ENCODE results near the gene RSRC2.
A peak's percentile ranks its signal among the peaks of the same experiment; 100 is the strongest.

Gene RSRC2

DNA sequence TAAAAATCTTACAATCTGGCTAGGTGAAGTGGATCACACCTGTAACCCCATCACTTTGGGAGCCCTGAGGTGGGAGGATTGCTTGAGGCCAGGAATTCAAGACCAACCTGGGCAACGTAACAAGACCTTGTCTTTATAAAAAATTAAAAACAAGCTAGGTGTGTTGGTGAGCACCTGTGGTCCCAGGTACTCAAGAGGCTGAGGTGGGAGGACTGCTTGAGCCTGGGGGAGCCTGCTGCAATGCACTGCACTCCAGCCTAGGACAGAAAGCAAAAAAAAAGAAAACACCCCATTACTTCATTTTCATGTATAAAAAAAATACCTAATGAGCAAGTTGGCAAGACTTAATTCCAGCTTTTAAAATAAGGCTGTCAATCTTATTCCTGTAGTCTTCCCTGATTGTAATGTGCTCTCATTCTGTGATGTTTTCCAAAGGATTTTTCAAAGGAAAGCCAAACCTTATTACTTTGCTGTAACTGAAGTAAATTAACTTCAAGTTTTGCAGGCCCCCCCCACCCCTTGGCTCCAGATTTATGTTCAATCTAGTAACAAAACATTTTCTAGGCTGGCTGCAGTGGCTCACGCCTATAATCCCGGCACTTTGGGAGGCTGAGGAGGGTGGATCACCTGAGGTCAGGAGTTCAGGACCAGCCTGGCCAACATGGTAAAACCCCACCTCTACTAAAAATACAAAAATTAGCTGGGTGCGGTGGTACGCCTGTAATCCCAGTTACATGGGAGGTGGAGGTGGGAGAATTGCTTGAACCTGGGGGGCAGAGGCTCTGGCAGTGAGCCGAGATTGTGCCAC is 22.7 kb downstream of the RSRC2 start:
- H2AFZ ChIP-seq (ENCODE audit: low read depth, low read length), result no peak overlapping the region
- H3K79me2 ChIP-seq (ENCODE audit: insufficient read depth, low read length), result peaks cover 30% of the 10 kb centered on the region

GRCh38 chr12:122503147-122503751 is 23.5 kb downstream of the RSRC2 start:
- ATAC-seq (ENCODE audit: insufficient read depth, low read depth) (no peak), DNase-seq (no peak)
- Histone ChIP-seq H3K4me1 (ENCODE audit: insufficient read depth, low read length) (peaks cover 25% of the 10 kb centered on the region), H3K4me3 (ENCODE audit: low read depth in 1 of 2, low read length in 2 of 2) (no peak overlapping the region), H3K27ac (ENCODE audit: low read length) (no peak overlapping the region), H3K9ac (ENCODE audit: low read depth, low read length) (no peak overlapping the region), H3K36me3 (ENCODE audit: insufficient read depth, low read length) (peaks cover 53% of the 10 kb centered on the region), H4K20me1 (ENCODE audit: insufficient read depth, low read length) (peaks cover 7% of the 10 kb centered on the region; the same call in 1 of the 2 replicates), H3K9me3 (ENCODE audit: insufficient read depth, low read length, severe bottlenecking) (no peaks in the 10 kb centered on the region), H3K27me3 (ENCODE audit: insufficient read depth, low read length, poor library complexity) (no peaks in the 10 kb centered on the region), H3K4me2 (ENCODE audit: insufficient read depth, low read length) (no peak overlapping the region), H2AFZ (ENCODE audit: low read depth, low read length) (no peak overlapping the region), H3K79me2 (ENCODE audit: insufficient read depth, low read length) (peaks cover 34% of the 10 kb centered on the region)
- TF ChIP-seq, protein P1, sequence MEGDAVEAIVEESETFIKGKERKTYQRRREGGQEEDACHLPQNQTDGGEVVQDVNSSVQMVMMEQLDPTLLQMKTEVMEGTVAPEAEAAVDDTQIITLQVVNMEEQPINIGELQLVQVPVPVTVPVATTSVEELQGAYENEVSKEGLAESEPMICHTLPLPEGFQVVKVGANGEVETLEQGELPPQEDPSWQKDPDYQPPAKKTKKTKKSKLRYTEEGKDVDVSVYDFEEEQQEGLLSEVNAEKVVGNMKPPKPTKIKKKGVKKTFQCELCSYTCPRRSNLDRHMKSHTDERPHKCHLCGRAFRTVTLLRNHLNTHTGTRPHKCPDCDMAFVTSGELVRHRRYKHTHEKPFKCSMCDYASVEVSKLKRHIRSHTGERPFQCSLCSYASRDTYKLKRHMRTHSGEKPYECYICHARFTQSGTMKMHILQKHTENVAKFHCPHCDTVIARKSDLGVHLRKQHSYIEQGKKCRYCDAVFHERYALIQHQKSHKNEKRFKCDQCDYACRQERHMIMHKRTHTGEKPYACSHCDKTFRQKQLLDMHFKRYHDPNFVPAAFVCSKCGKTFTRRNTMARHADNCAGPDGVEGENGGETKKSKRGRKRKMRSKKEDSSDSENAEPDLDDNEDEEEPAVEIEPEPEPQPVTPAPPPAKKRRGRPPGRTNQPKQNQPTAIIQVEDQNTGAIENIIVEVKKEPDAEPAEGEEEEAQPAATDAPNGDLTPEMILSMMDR (IDR thresholded peaks at IDR 0.05; ENCODE audit: borderline replicate concordance, extremely low read depth, low read length, poor library complexity, severe bottlenecking), result no peak
- no peak for TF ChIP-seq EZH2 (IDR thresholded peaks at IDR 0.05; ENCODE audit: borderline replicate concordance, low read depth, low read length, severe bottlenecking)

More for the DNA sequence above, 22.7 kb downstream of the RSRC2 start:
- Histone ChIP-seq H3K4me3 (ENCODE audit: low read depth in 1 of 2, low read length in 2 of 2) (no peak overlapping the region), H3K9ac (ENCODE audit: low read depth, low read length) (no peak overlapping the region), H3K36me3 (ENCODE audit: insufficient read depth, low read length) (peaks cover 61% of the 10 kb centered on the region), H3K27me3 (ENCODE audit: insufficient read depth, low read length, poor library complexity) (no peaks in the 10 kb centered on the region), H4K20me1 (ENCODE audit: insufficient read depth, low read length) (peaks cover 10% of the 10 kb centered on the region; the same call in 1 of the 2 replicates), H3K27ac (ENCODE audit: low read length) (no peak overlapping the region), H3K4me2 (ENCODE audit: insufficient read depth, low read length) (no peak overlapping the region), H3K9me3 (ENCODE audit: insufficient read depth, low read length, severe bottlenecking) (no peaks in the 10 kb centered on the region), H3K4me1 (ENCODE audit: insufficient read depth, low read length) (peaks cover 18% of the 10 kb centered on the region)
- ATAC-seq (ENCODE audit: insufficient read depth, low read depth) (no peak), DNase-seq (no peak)
- no peak for TF ChIP-seq EZH2 (IDR thresholded peaks at IDR 0.05; ENCODE audit: borderline replicate concordance, low read depth, low read length, severe bottlenecking)
- TF ChIP-seq, protein P1 (IDR thresholded peaks at IDR 0.05; ENCODE audit: borderline replicate concordance, extremely low read depth, low read length, poor library complexity, severe bottlenecking), result no peak

DNA sequence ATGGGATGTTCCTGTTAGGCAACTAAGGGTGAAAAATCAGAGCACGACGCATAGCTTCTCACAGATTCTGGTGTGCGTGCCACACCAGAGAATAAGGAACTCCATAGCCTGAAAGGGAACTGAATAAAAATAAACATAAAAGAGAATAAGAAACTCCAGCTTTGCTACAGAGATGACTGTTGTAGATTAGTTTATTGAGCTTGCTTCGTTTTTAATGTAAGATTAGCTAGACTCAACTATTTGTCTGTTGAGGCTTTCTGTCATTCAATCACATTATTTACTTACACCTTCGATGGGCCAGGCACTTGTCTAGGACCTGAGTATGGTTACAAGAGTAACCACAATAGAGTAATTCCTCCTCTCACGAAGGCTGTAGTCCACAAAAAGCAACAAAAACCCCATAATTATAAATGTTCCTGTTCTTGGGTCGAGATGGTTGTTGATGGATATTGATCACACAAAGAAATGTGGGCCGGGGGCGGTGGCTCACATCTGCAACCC is 25.2 kb downstream of the RSRC2 start:
- H3K9me3 ChIP-seq (ENCODE audit: insufficient read depth, low read length, severe bottlenecking), result no peaks in the 10 kb centered on the region
- peaks cover 44% of the 10 kb centered on the region for H3K79me2 ChIP-seq (ENCODE audit: insufficient read depth, low read length)
- peaks cover 39% of the 10 kb centered on the region for H3K36me3 ChIP-seq (ENCODE audit: insufficient read depth, low read length)
- DNase-seq, result no peak
- H3K4me2 ChIP-seq (ENCODE audit: insufficient read depth, low read length), result peak overlapping the region; percentile 64
- ATAC-seq (ENCODE audit: insufficient read depth, low read depth), result no peak
- H3K4me3 ChIP-seq (ENCODE audit: low read depth in 1 of 2, low read length in 2 of 2), result peak overlapping the region in 1 of 2 experiments; percentile 91; a peak in 2 of 4 replicates
- H4K20me1 ChIP-seq (ENCODE audit: insufficient read depth, low read length), result no peaks in the 10 kb centered on the region; the same call in 1 of the 2 replicates
- H2AFZ ChIP-seq (ENCODE audit: low read depth, low read length), result peak overlapping the region; percentile 68
- no peaks in the 10 kb centered on the region for H3K27me3 ChIP-seq (ENCODE audit: insufficient read depth, low read length, poor library complexity)
- peaks cover 41% of the 10 kb centered on the region for H3K4me1 ChIP-seq (ENCODE audit: insufficient read depth, low read length)
- TF ChIP-seq EZH2 (IDR thresholded peaks at IDR 0.05; ENCODE audit: borderline replicate concordance, low read depth, low read length, severe bottlenecking), result no peak
- TF ChIP-seq, protein P1 (IDR thresholded peaks at IDR 0.05; ENCODE audit: borderline replicate concordance, extremely low read depth, low read length, poor library complexity, severe bottlenecking), result no peak
- H3K27ac ChIP-seq (ENCODE audit: low read length), result peak overlapping the region; percentile 98
- peak overlapping the region; percentile 96 for H3K9ac ChIP-seq (ENCODE audit: low read depth, low read length)
